GM12878 (cell line): ENCODE data around the gene ZFP62. TPM values are rescaled to one million over a fixed set of nuclear protein-coding genes. Genes with fewer than 3 reads are reported as not detected.

Experiments
- ATF3 ChIP-seq: IDR thresholded peaks from 2 replicates; pipeline ENCODE4 v1.6.1; 2011; ENCODE audit warnings: low read depth, mild to moderate bottlenecking, low read length, moderate library complexity, borderline replicate concordance; ENCODE audit errors: extremely low read depth
- BMI1 ChIP-seq: fragments of 450-650 bp; IDR thresholded peaks from 2 replicates; pipeline ENCODE4 v1.6.1; 2016; ENCODE audit warnings: mild to moderate bottlenecking, moderate library complexity, borderline replicate concordance
- CEBPZ ChIP-seq: fragments of 150-350 bp; IDR thresholded peaks from 2 replicates; pipeline ENCODE4 v1.6.1; 2016; ENCODE audit warnings: low read depth, low read length
- CUX1 ChIP-seq: IDR thresholded peaks from 2 replicates; pipeline ENCODE4 v1.6.1; 2012; ENCODE audit warnings: improper control_type of control experiment, low read depth, low read length; ENCODE audit not compliant: insufficient replicate concordance
- IKZF1 ChIP-seq: fragments of 450-650 bp; conservative IDR thresholded peaks from 2 replicates; pipeline ENCODE4 v1.6.1; 2017; ENCODE audit warnings: antibody characterized with exemption, mild to moderate bottlenecking
- MYC ChIP-seq: IDR thresholded peaks from 2 replicates; pipeline ENCODE4 v1.6.1; 2011; ENCODE audit warnings: mild to moderate bottlenecking, low read length, moderate library complexity, inconsistent platforms; ENCODE audit not compliant: insufficient read depth, insufficient replicate concordance, insufficient read length, severe bottlenecking
- REST ChIP-seq: IDR thresholded peaks from 2 replicates; pipeline ENCODE4 v1.6.1; 2012; ENCODE audit warnings: mild to moderate bottlenecking, low read depth, low read length
- SMARCA5 ChIP-seq: fragments of 450-650 bp; IDR thresholded peaks from 2 replicates; pipeline ENCODE4 v1.6.1; 2017; ENCODE audit warnings: mild to moderate bottlenecking
- SP1 ChIP-seq: IDR thresholded peaks from one replicate; pipeline ENCODE4 v1.6.1; 2011; ENCODE audit warnings: low read depth, low read length
- TBL1XR1 ChIP-seq: IDR thresholded peaks from 2 replicates; pipeline ENCODE4 v1.6.1; 2012; ENCODE audit warnings: low read depth, low read length, improper control_type of control experiment
- USF2 ChIP-seq: IDR thresholded peaks from 2 replicates; pipeline ENCODE4 v1.6.1; 2011; ENCODE audit warnings: low read depth, low read length, improper control_type of control experiment, borderline replicate concordance
- ZBED1 ChIP-seq: IDR thresholded peaks from 2 replicates; pipeline ENCODE4 v1.6.1; 2016; ENCODE audit warnings: borderline replicate concordance
- polyA plus RNA-seq, 11 experiments: library from polyadenylated mRNA; depleted of rRNA in 4 of 11; unstranded in 6 of 11; stranded (reverse) in 5 of 11; fragments of >200 nt; fragmentation: Nextera tagmentation in 4 of 11; fragmentation: Illumina TruSeq in 1 of 11; extraction: Ambion mirVana in 4 of 11; extraction: Trizol in 1 of 11; gene quantifications; 1 replicate in 1 of 11; 2 replicates in 10 of 11; pipeline versions ENCODE4 v1.2.1 to v1.2.3, GENCODE V29; 2011 to 2016; ENCODE audit warnings: inconsistent platforms in 2 of 11, missing spikeins in 2 of 11, low read depth in 1 of 11
- total RNA-seq, 4 experiments: library from RNA; depleted of rRNA in 3 of 4; stranded (reverse); fragments of >200 nt in 3 of 4; fragmentation: Illumina TruSeq in 1 of 4; extraction: Trizol in 1 of 4; gene quantifications; 2 replicates each; pipeline versions ENCODE4 v1.2.1 to v1.2.3, GENCODE V29; 2013 to 2021

Gene ZFP62
- total and polyA plus RNA-seq, 10 of the 15 experiments (the other 5 are each of a cell fraction or from before 2014, with no cell fraction given), result 9.2 to 39.7 (median 21.1) TPM

GRCh38 chr5:180860273-180860886 is 696 bp downstream of the ZFP62 start (continued):
- TF ChIP-seq CUX1 (no peak), SMARCA5 (no peak), MYC (no peak), ATF3 (no peak), BMI1 (no peak), SP1 (peak; percentile 10), REST (no peak), USF2 (no peak), TBL1XR1 (no peak), CEBPZ (no peak), IKZF1 (no peak), ZBED1 (no peak)
